WERI-Rb-1 (cell line): Measurements from ENCODE around the gene DSP.
A peak's percentile ranks its signal among the peaks of the same experiment; 100 is the strongest.

ENCODE experiments used
- DNase-seq: peaks from one replicate; pipeline ENCODE4 v3.0.0-alpha.2; 2020
- H3K27ac ChIP-seq: fragments of 250-450 bp; sonication (Bioruptor Pico); 2 replicates; pipeline ENCODE4 v1.5.1; 2020; ENCODE audit warnings: mild to moderate bottlenecking, moderate library complexity
- H3K27me3 ChIP-seq: fragments of 250-450 bp; sonication (Bioruptor Pico); 2 replicates; pipeline ENCODE4 v1.5.1; 2021; ENCODE audit warnings: mild to moderate bottlenecking, low read depth, moderate library complexity; ENCODE audit not compliant: insufficient read depth, severe bottlenecking
- H3K36me3 ChIP-seq: fragments of 250-450 bp; sonication (Bioruptor Pico); 2 replicates; pipeline ENCODE4 v1.5.1; 2020; ENCODE audit warnings: mild to moderate bottlenecking, moderate library complexity
- H3K4me3 ChIP-seq: 2 replicates; pipeline ENCODE4 v1.5.1; 2011; ENCODE audit warnings: low read depth, mild to moderate bottlenecking, control low read depth, low read length
- H3K9me3 ChIP-seq: fragments of 250-450 bp; sonication (Bioruptor Pico); 2 replicates; pipeline ENCODE4 v1.5.1; 2021; ENCODE audit warnings: mild to moderate bottlenecking, moderate library complexity; ENCODE audit not compliant: severe bottlenecking
- CTCF ChIP-seq: IDR thresholded peaks from 2 replicates; pipeline ENCODE4 v1.5.1; 2011; ENCODE audit warnings: low read depth, mild to moderate bottlenecking, control low read depth, inconsistent platforms, low read length

Gene DSP

GRCh38 chr6:7587631-7588100, 46.2 kb downstream of the DSP start:
- TF ChIP-seq CTCF: no peak
- H3K4me3 ChIP-seq: no peak overlapping the region
- DNase-seq: no peak
- H3K9me3 ChIP-seq: no peaks in the 10 kb centered on the region
- no peaks in the 10 kb centered on the region for H3K27me3 ChIP-seq
- no peak overlapping the region for H3K27ac ChIP-seq
- H3K36me3 ChIP-seq: peaks cover 23% of the 10 kb centered on the region

- H3K9me3 ChIP-seq: no peaks in the 10 kb centered on the region
- TF ChIP-seq CTCF: no peak
- H3K27me3 ChIP-seq: no peaks in the 10 kb centered on the region
- no peak for DNase-seq
- H3K36me3 ChIP-seq: peaks cover 27% of the 10 kb centered on the region
- H3K27ac ChIP-seq: no peak overlapping the region
- H3K4me3 ChIP-seq: no peak overlapping the region
These were observed 47.0 kb downstream of the DSP start for GRCh38 chr6:7588506-7588905.

DNA sequence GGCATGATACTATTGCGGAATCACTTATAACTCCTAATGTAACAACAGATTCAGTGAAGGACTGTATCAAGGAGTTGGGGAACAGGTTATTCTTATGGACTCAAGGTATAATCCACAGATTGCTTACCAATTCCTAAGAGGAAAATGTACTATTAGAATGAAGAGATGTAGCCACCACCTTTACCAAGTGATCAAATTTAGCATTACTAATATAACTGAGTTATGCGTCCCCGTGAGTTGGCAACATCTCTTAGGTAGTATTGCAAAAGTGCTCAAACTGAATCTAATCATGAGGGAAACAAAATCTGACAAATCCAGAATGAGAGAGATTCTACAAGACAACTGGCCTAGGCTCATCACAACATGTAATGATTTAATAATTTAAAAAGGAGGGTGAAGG, 47.8 kb downstream of the DSP start:
- DNase-seq: no peak
- Histone ChIP-seq H3K9me3 (no peaks in the 10 kb centered on the region), H3K36me3 (peaks cover 29% of the 10 kb centered on the region), H3K4me3 (peak overlapping the region; percentile 93), H3K27me3 (no peaks in the 10 kb centered on the region), H3K27ac (no peak overlapping the region)
- TF ChIP-seq CTCF: no peak

DNA sequence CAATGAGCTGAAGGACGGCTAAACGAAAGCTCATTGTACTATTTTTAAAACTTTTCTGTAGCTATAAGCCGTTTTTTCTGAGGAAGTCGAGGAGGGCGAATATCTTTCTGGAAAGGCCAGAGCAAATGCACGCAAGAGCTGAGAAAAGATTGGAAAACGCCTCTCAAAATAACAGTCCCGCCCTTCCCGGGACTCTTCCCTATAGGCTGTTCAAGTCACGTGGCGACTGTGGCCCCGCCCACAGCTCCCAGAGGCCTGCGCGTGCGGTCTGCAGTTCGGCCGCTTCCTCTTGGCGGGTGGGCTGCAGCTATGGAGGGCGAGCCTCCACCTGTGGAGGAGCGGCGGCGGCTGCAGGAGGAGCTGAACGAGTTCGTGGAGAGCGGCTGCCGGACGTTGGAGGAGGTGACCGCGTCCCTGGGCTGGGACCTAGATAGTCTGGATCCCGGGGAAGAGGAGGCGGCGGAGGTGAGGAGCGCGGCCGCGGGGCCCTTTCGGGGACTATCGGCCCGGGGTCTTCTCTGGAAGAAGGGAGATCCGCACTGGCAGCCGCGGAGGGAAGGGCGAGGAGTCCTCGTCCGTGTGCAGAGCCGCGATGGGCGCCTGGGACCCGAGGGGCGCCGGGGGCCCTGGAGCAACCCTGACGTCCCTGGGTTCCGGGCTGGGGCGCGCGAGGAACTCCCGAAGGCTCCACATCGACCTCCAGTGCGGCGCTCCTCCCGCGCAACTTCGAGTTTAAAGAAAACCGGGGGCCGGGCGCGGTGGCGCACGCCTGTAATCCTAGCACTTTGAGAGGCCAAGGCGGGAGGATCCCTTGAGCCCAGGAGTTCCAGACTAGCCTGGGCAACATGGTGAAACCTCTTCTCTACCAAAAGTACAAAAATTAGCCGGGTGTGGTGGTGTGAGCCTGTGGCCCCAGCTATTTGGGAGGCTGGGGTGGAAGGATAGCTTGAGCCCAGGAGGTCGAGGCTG, 48.8 kb downstream of the DSP start, which contains the start of gene SNRNP48:
Gene SNRNP48, plus strand, starts transcription at position 250 of the 969 bp plus-strand sequence. Its CDS starts 60 bp downstream, at position 310.
- H3K9me3 ChIP-seq: no peaks in the 10 kb centered on the region
- H3K36me3 ChIP-seq: peaks cover 39% of the 10 kb centered on the region
- no peaks in the 10 kb centered on the region for H3K27me3 ChIP-seq
- H3K4me3 ChIP-seq: peak within 1 kb of the TSS; percentile 93
- TF ChIP-seq CTCF: no peak
- peak within 1 kb of the TSS; percentile 74 for H3K27ac ChIP-seq
- DNase-seq: peak; percentile 99

DNA sequence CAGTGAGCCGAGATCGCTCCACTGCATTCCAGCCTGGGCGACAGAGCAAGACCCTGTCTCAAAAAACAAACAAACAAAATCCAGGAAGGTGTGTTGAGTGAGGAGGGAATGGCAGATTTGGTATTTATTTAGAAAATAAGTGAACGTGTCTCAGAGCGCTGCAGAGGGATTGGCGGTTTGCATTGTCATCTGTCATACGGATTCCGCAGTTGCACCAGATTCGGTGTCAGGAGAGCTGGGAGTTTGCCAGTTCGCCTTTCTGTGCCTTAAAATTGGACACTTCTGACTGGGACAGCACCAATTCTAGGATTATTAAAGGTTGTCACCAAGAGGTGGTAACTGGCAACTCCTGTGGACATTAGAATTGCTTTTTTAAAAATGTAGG, 49.4 kb downstream of the DSP start:
- H3K36me3 ChIP-seq: peaks cover 46% of the 10 kb centered on the region
- no peak overlapping the region for H3K27ac ChIP-seq
- TF ChIP-seq CTCF: no peak
- no peaks in the 10 kb centered on the region for H3K9me3 ChIP-seq
- no peaks in the 10 kb centered on the region for H3K27me3 ChIP-seq
- H3K4me3 ChIP-seq: peak overlapping the region; percentile 93
- DNase-seq: no peak
